ENCODE results near the gene PDSS2.

DNA sequence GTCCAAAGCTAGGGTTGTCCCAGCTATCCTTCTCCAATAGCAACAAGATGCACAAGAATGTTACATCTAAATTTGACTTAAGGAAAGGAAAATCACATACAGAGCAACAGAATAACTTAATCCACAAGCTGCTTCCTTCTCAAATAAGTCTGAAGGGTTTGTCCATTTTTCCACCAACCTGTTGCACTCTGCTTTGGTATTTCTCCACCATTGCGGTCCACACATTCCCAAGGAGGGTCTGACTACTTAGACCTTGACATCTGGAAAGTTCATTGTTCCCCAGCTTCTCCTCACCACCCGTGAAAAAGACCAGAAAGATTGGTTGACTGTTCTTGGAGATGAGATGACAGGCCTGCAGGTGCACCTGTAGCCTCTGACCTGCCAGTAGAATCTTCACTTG lies 72.5 kb downstream of the PDSS2 start:
- TF ChIP-seq GATA3 (IDR thresholded peaks at IDR 0.05; ENCODE audit: low read depth, low read length) (no peak), GATA2 (IDR thresholded peaks at IDR 0.05; ENCODE audit: low read depth, low read length) (no peak)
